Chondrocyte (in vitro differentiated cells): ENCODE measurements around the gene GLP2R. TPM values are rescaled to one million over a fixed set of nuclear protein-coding genes. Genes with fewer than 3 reads are reported as not detected.

Source experiments
- DNase-seq: peaks from one replicate; pipeline ENCODE4 v3.0.0; 2021; ENCODE audit warnings: mixed read lengths, low spot score
- H3K27ac Mint-ChIP-seq: one replicate; pipeline ENCODE4 v1.8.0; 2021; ENCODE audit warnings: mild to moderate bottlenecking, moderate library complexity, mixed read lengths; ENCODE audit not compliant: unreplicated experiment
- H3K27me3 Mint-ChIP-seq: 2 replicates; pipeline ENCODE4 v1.8.0; 2021; ENCODE audit warnings: low read depth, mixed read lengths
- H3K36me3 Mint-ChIP-seq: 2 replicates; pipeline ENCODE4 v1.8.0; 2021; ENCODE audit warnings: low read depth, mixed read lengths
- H3K4me1 Mint-ChIP-seq: 2 replicates; pipeline ENCODE4 v1.8.0; 2021; ENCODE audit warnings: low read depth, mild to moderate bottlenecking, mixed read lengths
- H3K4me3 Mint-ChIP-seq: one replicate; pipeline ENCODE4 v1.8.0; 2021; ENCODE audit warnings: mild to moderate bottlenecking, moderate library complexity, mixed read lengths; ENCODE audit not compliant: unreplicated experiment
- H3K9me3 Mint-ChIP-seq: 2 replicates; pipeline ENCODE4 v1.8.0; 2021; ENCODE audit warnings: low read depth, mixed read lengths
- total RNA-seq: library from RNA; stranded (reverse); gene quantifications from 3 replicates; pipeline ENCODE4 v1.2.1, GENCODE V29; 2021
- TF ChIP-seq, protein P1 (sequence below): fragments of 200-600 bp; sonication (generic); IDR thresholded peaks from 2 replicates; pipeline ENCODE4 v1.5.0; 2021; ENCODE audit warnings: antibody characterized with exemption, mild to moderate bottlenecking, moderate library complexity

The GLP2R gene
- total RNA-seq, 1 donor from 2014 or later = 2.2 TPM

DNA sequence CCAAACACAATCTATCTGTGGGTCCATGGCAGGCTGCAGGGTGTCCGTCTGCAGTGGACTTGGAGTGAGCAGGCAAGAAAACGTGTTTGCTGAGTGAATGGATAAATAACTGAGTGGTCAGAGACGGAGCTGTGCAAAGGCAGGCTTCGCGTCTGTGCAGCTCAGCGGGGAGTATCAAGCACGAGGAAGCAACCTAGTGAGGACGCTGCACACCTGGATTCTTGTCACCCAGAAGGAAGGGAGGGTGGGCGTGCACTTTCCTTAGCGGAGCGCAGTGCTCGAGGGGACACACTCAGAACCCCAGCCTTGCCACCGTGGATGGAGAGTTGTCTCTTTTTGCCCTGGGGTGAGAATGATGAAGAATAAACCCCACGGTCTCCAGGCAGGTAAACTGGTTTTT, 80.9 kb downstream of the GLP2R start:
- Mint-ChIP-seq H3K4me1 (peaks cover 10% of the 10 kb centered on the region), H3K36me3 (no peaks in the 10 kb centered on the region), H3K27ac (no peak overlapping the region)

DNA sequence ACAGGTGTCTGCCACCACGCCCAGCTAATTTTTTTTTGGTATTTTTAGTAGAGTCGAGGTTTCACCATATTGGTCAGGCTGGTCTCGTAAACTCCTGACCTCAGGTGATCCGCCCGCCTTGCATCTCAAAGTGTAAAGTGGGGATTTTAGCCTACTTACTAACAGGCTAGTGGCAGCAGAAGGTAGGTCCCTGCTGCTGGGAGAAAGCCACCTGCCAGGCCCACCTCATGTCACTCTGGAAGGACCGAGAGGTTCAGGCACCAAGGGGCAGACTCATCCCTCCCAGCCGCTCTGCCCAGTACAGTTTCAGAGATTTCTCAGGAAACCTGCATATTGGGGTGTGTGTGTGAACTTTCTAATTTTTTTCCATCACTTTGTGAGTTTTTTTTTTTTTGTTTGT, 81.4 kb downstream of the GLP2R start:
- TF ChIP-seq, protein P1, sequence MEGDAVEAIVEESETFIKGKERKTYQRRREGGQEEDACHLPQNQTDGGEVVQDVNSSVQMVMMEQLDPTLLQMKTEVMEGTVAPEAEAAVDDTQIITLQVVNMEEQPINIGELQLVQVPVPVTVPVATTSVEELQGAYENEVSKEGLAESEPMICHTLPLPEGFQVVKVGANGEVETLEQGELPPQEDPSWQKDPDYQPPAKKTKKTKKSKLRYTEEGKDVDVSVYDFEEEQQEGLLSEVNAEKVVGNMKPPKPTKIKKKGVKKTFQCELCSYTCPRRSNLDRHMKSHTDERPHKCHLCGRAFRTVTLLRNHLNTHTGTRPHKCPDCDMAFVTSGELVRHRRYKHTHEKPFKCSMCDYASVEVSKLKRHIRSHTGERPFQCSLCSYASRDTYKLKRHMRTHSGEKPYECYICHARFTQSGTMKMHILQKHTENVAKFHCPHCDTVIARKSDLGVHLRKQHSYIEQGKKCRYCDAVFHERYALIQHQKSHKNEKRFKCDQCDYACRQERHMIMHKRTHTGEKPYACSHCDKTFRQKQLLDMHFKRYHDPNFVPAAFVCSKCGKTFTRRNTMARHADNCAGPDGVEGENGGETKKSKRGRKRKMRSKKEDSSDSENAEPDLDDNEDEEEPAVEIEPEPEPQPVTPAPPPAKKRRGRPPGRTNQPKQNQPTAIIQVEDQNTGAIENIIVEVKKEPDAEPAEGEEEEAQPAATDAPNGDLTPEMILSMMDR = no peak
- Mint-ChIP-seq H3K27me3 (no peaks in the 10 kb centered on the region), H3K27ac (no peak overlapping the region), H3K4me1 (peaks cover 10% of the 10 kb centered on the region), H3K36me3 (no peaks in the 10 kb centered on the region), H3K9me3 (no peaks in the 10 kb centered on the region), H3K4me3 (no peak overlapping the region)
- DNase-seq = no peak

More for the DNA sequence above, 80.9 kb downstream of the GLP2R start:
- Mint-ChIP-seq H3K27me3 (no peaks in the 10 kb centered on the region), H3K4me3 (no peak overlapping the region), H3K9me3 (no peaks in the 10 kb centered on the region)
- DNase-seq = no peak
- TF ChIP-seq, protein P1 = no peak

DNA sequence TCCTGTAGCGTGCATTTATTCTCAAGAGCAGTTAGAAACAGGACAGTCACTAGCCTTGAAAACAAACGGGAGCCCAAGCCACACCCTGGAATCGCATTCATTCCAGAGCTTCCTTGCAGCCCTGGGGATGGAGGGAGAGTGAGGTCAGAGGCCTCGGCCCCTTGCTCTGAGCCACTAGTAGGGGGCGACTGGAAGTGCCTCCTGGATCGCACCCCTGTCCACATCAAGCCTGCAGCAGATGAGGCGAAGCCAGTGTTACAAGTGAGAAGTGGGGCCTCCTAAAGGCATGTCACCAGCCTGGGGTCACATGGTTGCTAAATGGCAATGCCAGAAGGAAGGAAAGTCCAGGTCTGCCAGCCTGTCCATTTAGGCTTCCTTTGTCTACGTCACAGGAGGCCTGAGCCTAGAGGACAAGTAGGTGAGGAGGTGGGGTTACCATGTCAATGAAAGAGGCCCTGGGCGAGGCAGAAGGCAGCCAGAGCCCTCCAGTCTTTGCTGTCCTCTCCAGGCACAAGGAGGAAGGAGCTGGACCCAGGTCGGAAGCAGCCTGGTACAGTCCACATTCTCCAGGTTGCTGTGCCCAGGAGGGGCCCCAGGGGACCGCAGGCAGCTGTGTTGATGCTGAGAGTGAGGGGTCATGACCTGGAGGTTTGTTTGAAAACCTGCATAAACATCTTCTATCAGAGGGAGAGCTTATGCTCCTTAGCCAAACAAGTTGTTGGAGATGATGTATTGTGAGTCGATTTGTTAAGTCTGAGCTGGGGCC, 82.3 kb downstream of the GLP2R start:
- H3K4me3 Mint-ChIP-seq = no peak overlapping the region

DNA sequence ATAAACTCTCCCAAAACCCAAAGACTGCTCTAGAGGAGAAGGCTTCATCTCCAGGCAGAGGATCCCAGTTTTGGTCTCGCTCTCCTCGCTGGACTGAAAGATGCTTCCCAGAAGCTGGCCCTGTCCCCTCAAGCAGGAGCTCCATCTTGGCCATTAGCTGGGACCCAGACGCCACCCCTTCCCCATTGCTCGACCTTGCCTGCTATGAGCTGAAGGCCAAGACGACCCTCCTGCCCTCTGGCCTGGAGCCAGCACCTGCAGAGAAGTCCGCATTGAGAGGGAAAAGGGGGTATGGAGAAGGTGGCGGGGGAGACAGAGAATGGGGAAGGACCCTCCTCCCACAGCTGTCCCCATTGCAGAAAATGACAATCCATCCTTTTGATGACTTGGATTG, 82.9 kb downstream of the GLP2R start:
- Mint-ChIP-seq H3K9me3 (no peaks in the 10 kb centered on the region), H3K36me3 (no peaks in the 10 kb centered on the region), H3K27ac (no peak overlapping the region), H3K4me1 (peaks cover 10% of the 10 kb centered on the region), H3K4me3 (no peak overlapping the region), H3K27me3 (no peaks in the 10 kb centered on the region)
- no peak for DNase-seq
- TF ChIP-seq, protein P1 = no peak

More for the DNA sequence above, 82.3 kb downstream of the GLP2R start:
- TF ChIP-seq, protein P1 = no peak
- Mint-ChIP-seq H3K27me3 (no peaks in the 10 kb centered on the region), H3K9me3 (no peaks in the 10 kb centered on the region), H3K4me1 (peaks cover 10% of the 10 kb centered on the region), H3K36me3 (no peaks in the 10 kb centered on the region), H3K27ac (no peak overlapping the region)
- DNase-seq = no peak

DNA sequence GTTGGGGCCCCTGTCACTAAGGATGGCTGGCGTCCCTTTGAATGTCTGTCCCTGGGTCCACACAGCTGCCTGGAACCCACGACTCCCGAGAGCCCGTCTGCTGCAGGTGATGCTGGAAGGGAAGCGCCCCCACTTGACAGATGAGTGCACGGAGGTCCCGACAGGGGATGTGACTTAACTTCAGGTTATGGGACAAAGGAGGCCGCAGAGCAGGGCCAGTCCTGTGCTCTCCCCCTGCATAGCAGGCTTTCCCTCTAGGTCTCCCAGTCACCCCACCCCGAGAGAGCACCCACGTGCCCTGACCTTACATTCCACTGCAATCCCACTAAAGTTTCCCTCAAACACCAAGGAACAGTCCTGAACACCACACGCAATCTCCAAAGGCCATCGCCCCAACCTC, 85.4 kb downstream of the GLP2R start:
- H3K4me3 Mint-ChIP-seq = no peak overlapping the region
- no peak for DNase-seq
- H3K4me1 Mint-ChIP-seq = peaks cover 10% of the 10 kb centered on the region
- peaks cover 1% of the 10 kb centered on the region for H3K36me3 Mint-ChIP-seq
- no peaks in the 10 kb centered on the region for H3K27me3 Mint-ChIP-seq
- no peaks in the 10 kb centered on the region for H3K9me3 Mint-ChIP-seq
- H3K27ac Mint-ChIP-seq = no peak overlapping the region
- TF ChIP-seq, protein P1 = no peak
